GM08714 (cell line): Measurements from ENCODE around the gene DLL4.

ENCODE experiments used
- H3K4me3 ChIP-seq: fragments of 200-500 bp; sonication (Bioruptor generic); 2 replicates; pipeline ENCODE4 v1.5.1; 2014; ENCODE audit warnings: mild to moderate bottlenecking, low read length, inconsistent platforms
- ZNF274 ChIP-seq: IDR thresholded peaks from 2 replicates; pipeline ENCODE4 v1.6.1; 2012; ENCODE audit warnings: mild to moderate bottlenecking, low read depth, low read length

Gene DLL4

GRCh38 chr15:40927873-40928806, 1.0 kb upstream of the DLL4 start:
- no peak for TF ChIP-seq ZNF274
- H3K4me3 ChIP-seq, result peak overlapping the region; percentile 39; the same call in 1 of the 2 replicates

DNA sequence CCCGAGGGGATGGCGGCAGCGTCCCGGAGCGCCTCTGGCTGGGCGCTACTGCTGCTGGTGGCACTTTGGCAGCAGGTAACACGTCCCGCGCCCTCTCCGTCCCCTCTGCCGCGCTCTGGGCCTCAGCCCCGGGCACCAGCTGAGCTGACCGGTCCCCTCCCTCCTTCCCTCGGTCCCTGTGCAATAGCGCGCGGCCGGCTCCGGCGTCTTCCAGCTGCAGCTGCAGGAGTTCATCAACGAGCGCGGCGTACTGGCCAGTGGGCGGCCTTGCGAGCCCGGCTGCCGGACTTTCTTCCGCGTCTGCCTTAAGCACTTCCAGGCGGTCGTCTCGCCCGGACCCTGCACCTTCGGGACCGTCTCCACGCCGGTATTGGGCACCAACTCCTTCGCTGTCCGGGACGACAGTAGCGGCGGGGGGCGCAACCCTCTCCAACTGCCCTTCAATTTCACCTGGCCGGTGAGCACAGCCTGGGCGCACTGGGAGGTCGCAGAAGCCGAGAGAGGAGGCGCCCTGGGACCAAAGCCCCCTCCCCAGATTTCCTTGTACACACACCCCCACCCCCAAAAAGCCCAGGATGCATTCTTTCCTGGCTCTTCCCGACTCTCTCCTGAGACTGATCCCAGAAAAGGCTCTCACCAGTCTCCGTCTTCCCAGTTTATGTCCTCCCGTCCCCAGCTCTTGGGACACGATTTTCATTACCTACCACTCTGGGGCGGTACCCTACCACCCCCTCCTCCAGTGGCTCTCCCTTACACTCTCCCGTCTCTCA, 705 bp downstream of the DLL4 start:
- peak overlapping the region; percentile 39; the same call in 1 of the 2 replicates for H3K4me3 ChIP-seq
- no peak for TF ChIP-seq ZNF274

DNA sequence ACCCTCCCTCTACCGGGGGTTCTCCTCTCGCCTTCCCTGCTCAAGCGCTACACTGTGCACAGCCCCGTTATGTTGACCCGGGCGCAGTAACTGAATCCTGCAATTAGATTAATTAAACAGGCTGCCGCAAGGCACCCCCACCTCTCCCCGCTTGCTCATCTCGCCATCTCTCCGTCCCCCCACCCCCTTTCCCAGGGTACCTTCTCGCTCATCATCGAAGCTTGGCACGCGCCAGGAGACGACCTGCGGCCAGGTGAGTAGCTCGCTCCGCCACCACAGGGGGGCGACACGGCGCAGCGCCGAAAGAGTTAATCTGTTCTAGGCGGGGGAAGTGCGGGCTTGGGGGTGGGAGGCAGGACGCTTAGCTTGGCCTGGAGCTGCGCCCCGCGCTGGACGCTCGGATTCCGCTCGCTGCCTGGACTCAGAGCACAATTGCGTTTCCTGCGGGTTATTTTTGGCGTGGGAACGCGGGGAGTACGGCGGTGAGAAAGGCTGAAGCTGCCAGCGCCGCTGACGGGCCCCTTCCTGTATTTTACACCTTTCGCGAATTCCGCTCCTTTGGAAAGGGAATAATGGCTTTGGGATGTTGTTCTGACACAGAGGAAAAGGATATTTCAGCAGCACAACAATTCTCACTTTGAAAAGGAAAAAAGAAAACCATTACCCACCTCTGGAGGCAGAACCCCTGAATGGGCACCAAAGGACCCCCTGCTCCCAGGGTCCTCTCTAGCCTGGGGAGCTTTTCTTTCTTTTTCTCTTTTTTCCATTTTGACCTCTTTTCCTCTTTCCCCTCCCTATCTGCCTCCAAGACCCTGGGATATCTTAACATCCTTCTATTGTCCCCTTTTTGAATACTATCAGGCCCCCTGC, 1.5 kb downstream of the DLL4 start:
- peak overlapping the region; percentile 26; the same call in 1 of the 2 replicates for H3K4me3 ChIP-seq
- TF ChIP-seq ZNF274, result no peak

GRCh38 chr15:40931300-40932142, 2.4 kb downstream of the DLL4 start:
- TF ChIP-seq ZNF274, result no peak
- H3K4me3 ChIP-seq, result no peak overlapping the region

GRCh38 chr15:40932156-40932555, 3.0 kb downstream of the DLL4 start:
- no peak for TF ChIP-seq ZNF274
- no peak overlapping the region; the same call in 1 of the 2 replicates for H3K4me3 ChIP-seq

- TF ChIP-seq ZNF274, result no peak
- H3K4me3 ChIP-seq, result no peak overlapping the region; the same call in 1 of the 2 replicates
Observed at GRCh38 chr15:40932649-40933516, 3.7 kb downstream of the DLL4 start.

- H3K4me3 ChIP-seq, result no peak overlapping the region
- no peak for TF ChIP-seq ZNF274
Observed at GRCh38 chr15:40933517-40933902, 4.4 kb downstream of the DLL4 start.

DNA sequence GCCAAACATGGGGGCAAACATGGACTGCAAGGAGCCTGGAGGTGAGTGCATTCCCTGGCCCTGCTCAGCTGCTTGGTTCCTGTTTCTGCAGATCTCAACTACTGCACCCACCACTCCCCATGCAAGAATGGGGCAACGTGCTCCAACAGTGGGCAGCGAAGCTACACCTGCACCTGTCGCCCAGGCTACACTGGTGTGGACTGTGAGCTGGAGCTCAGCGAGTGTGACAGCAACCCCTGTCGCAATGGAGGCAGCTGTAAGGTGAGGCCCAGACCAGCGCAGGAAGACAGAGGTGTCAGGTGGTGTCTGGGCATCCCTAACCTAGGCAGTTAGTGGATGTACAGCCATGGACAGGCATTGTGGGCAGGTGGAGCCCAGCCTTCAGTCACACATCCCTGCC, 5.3 kb downstream of the DLL4 start:
- no peak for TF ChIP-seq ZNF274
- H3K4me3 ChIP-seq, result no peak overlapping the region

- TF ChIP-seq ZNF274, result no peak
- H3K4me3 ChIP-seq, result no peak overlapping the region
Observed at GRCh38 chr15:40936234-40936708, 7.1 kb downstream of the DLL4 start.

DNA sequence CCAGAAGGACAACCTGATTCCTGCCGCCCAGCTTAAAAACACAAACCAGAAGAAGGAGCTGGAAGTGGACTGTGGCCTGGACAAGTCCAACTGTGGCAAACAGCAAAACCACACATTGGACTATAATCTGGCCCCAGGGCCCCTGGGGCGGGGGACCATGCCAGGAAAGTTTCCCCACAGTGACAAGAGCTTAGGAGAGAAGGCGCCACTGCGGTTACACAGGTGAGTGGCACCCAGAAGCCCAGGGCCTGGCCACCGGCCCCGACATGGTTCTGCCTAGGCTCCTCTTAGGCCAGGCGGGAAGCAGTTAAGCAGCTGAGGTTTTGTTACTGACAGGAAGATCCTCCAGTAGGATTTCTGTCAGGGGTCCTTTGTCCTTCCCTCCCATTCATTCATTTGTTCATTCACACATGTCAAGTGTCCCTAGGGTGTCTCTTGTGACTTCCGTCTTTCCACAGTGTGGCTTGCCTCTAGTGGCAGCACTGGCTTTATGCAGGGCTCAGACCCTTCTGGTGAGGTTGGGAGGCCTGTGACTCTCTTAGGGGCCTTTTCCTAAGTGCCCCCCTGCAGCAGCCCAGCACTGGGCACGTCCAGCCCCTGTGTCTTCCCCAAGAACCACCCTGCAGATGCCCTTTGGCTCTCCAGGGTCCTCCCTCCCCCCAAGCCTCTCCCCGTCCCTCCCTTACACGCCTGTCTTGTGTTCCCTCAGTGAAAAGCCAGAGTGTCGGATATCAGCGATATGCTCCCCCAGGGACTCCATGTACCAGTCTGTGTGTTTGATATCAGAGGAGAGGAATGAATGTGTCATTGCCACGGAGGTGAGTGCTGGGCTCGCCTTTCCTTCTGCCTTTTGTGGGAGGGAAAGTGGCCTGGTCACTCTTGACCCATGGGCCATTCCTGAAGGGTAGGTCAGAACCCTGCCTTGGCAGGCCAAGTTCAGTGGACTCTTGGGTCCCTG, 7.8 kb downstream of the DLL4 start:
- TF ChIP-seq ZNF274, result no peak
- H3K4me3 ChIP-seq, result no peak overlapping the region
